ENCODE data around the gene KLHL1.

The KLHL1 gene

DNA sequence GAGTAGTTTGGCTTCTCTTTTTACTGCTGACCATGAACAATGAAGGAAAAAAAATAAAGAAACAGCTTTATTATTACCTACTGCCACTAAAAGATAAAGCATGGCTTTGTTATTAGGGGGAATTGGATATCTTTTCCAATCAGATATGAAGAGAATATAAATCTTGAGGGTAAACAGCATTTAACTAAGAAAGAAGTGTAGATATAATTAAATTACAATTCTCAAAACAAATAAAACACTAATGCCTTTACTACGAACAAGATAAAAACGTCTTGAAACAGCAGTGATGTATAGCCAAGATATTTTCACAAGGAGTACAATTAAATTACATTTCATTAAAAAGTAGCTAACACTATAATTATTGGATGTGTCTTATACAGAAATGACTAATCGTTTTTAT lies 426.5 kb downstream of the KLHL1 start:
- WGBS, result no CpG with 5 or more reads among the region's 3 CpGs

GRCh38 chr13:69677343-69677742 lies 430.9 kb downstream of the KLHL1 start:
- Histone ChIP-seq H3K4me1 (ENCODE audit: insufficient read depth, low read length) (no peaks in the 10 kb centered on the region), H3K9ac (ENCODE audit: low read depth, low read length) (no peak overlapping the region), H3K27ac (ENCODE audit: low read depth, low read length) (no peak overlapping the region), H3K27me3 (ENCODE audit: insufficient read depth, low read length) (no peaks in the 10 kb centered on the region), H3K4me3 (ENCODE audit: low read length) (no peak overlapping the region), H3K9me3 (ENCODE audit: insufficient read depth, low read depth, low read length) (no peaks in the 10 kb centered on the region), H3K36me3 (ENCODE audit: insufficient read depth, low read length) (no peaks in the 10 kb centered on the region)
- whole genome bisulfite sequencing, result 96% methylated on average over 2 of the region's 3 CpGs

More for the DNA sequence above, 426.5 kb downstream of the KLHL1 start:
- Histone ChIP-seq H3K9ac (ENCODE audit: low read depth, low read length) (no peak overlapping the region), H3K4me3 (ENCODE audit: low read length) (no peak overlapping the region), H3K27ac (ENCODE audit: low read depth, low read length) (no peak overlapping the region), H3K27me3 (ENCODE audit: insufficient read depth, low read length) (no peaks in the 10 kb centered on the region), H3K4me1 (ENCODE audit: insufficient read depth, low read length) (0 out of 2 replicates have a peak, but pooled peaks cover 5% of the 10 kb centered on the region), H3K9me3 (ENCODE audit: insufficient read depth, low read depth, low read length) (no peaks in the 10 kb centered on the region), H3K36me3 (ENCODE audit: insufficient read depth, low read length) (no peaks in the 10 kb centered on the region)

- Histone ChIP-seq H3K9me3 (ENCODE audit: insufficient read depth, low read depth, low read length) (no peaks in the 10 kb centered on the region), H3K4me3 (ENCODE audit: low read length) (no peak overlapping the region), H3K27ac (ENCODE audit: low read depth, low read length) (no peak overlapping the region), H3K27me3 (ENCODE audit: insufficient read depth, low read length) (no peaks in the 10 kb centered on the region), H3K4me1 (ENCODE audit: insufficient read depth, low read length) (no peaks in the 10 kb centered on the region), H3K9ac (ENCODE audit: low read depth, low read length) (no peak overlapping the region), H3K36me3 (ENCODE audit: insufficient read depth, low read length) (no peaks in the 10 kb centered on the region)
These were observed 432.0 kb downstream of the KLHL1 start for GRCh38 chr13:69676286-69676685.

DNA sequence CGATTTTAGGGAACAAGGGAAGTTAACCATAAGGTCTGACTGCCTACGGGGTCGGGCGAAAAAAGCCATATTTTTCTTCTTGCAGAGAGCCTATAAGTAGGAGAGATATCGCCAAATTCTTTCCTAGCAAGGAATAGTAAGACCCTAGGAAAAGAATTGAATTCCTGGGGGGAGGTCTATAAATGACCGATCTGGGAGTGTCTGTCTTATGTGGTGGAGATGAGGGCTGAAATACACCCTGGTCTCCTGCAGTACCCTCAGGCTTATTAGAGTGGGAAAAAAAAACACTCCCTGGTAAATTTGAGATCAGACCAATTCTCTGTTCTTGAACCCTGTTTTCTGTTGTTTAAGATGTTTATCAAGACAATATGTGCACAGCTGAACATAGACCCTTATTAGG lies 448.1 kb downstream of the KLHL1 start:
- Histone ChIP-seq H3K27me3 (ENCODE audit: insufficient read depth, low read length) (no peaks in the 10 kb centered on the region), H3K9ac (ENCODE audit: low read depth, low read length) (no peak overlapping the region), H3K36me3 (ENCODE audit: insufficient read depth, low read length) (no peaks in the 10 kb centered on the region), H3K4me3 (ENCODE audit: low read length) (no peak overlapping the region), H3K27ac (ENCODE audit: low read depth, low read length) (no peak overlapping the region), H3K9me3 (ENCODE audit: insufficient read depth, low read depth, low read length) (peaks cover 27% of the 10 kb centered on the region; the same call in 1 of the 2 replicates), H3K4me1 (ENCODE audit: insufficient read depth, low read length) (no peaks in the 10 kb centered on the region)
- 80% methylated on average over 6 of the region's 6 CpGs for WGBS

GRCh38 chr13:69657676-69658075 lies 450.6 kb downstream of the KLHL1 start:
- no peak overlapping the region for H3K4me3 ChIP-seq (ENCODE audit: low read length)
- no peaks in the 10 kb centered on the region for H3K4me1 ChIP-seq (ENCODE audit: insufficient read depth, low read length)
- 94% methylated on average over 2 of the region's 2 CpGs for WGBS
- H3K27ac ChIP-seq (ENCODE audit: low read depth, low read length), result no peak overlapping the region
- H3K27me3 ChIP-seq (ENCODE audit: insufficient read depth, low read length), result no peaks in the 10 kb centered on the region
- H3K9me3 ChIP-seq (ENCODE audit: insufficient read depth, low read depth, low read length), result peaks cover 27% of the 10 kb centered on the region; the same call in 1 of the 2 replicates
- no peaks in the 10 kb centered on the region for H3K36me3 ChIP-seq (ENCODE audit: insufficient read depth, low read length)
- no peak overlapping the region for H3K9ac ChIP-seq (ENCODE audit: low read depth, low read length)

DNA sequence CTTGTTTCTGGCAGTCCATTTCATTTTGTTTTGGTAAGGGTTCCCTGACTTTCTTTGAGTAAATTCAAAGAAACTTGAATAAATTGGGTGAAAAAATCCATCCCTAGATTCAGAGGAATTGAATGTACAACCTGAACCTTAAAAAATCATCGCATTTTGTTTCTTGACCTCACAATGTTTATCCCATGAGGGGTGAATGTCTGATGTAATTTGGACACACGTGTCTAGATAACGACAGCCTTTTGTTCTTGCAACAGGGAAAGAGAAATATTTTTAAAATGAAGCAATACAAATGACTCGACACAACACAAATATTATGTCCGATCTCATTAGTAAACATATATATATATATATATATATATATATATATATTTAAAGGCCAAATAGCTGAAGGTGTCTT lies 453.9 kb downstream of the KLHL1 start:
- H3K27me3 ChIP-seq (ENCODE audit: insufficient read depth, low read length), result no peaks in the 10 kb centered on the region
- H3K27ac ChIP-seq (ENCODE audit: low read depth, low read length), result no peak overlapping the region
- no peak overlapping the region for H3K9ac ChIP-seq (ENCODE audit: low read depth, low read length)
- WGBS, result 96% methylated on average over 3 of the region's 5 CpGs
- peaks cover 10% of the 10 kb centered on the region; the same call in 1 of the 2 replicates for H3K9me3 ChIP-seq (ENCODE audit: insufficient read depth, low read depth, low read length)
- H3K4me1 ChIP-seq (ENCODE audit: insufficient read depth, low read length), result no peaks in the 10 kb centered on the region
- H3K4me3 ChIP-seq (ENCODE audit: low read length), result no peak overlapping the region
- H3K36me3 ChIP-seq (ENCODE audit: insufficient read depth, low read length), result no peaks in the 10 kb centered on the region

Measured in HUES64 (cell line).